OCI-LY7 (cell line): ENCODE data around the gene BRD9. TPM values are rescaled to one million over a fixed set of nuclear protein-coding genes. Genes with fewer than 3 reads are reported as not detected.
"Not testable (repeated sequence)": the region's sequence is repeated elsewhere in the genome, so short reads cannot be mapped to it uniquely, and the experiment has no call there.

Source experiments
- BruUV-seq: library from RNA; stranded (reverse); fragments of 400-500 nt; replicated peaks from 2 replicates; lab custom pipeline; 2021; lab: Mats Ljungman, UMichigan
- CTCF ChIA-PET: fragments of 300-600 bp; sonication (Branson Sonifier 250); formaldehyde crosslinking; loops from one replicate; lab custom pipeline; 2022; ENCODE audit warnings: antibody characterized with exemption; ENCODE audit not compliant: unreplicated experiment; lab: Charles Lee
- POLR2A ChIA-PET: fragments of 300-600 bp; sonication (Branson Sonifier 250); formaldehyde crosslinking; loops from one replicate; lab custom pipeline; 2022; ENCODE audit warnings: antibody characterized with exemption; lab: Charles Lee
- DNase-seq: peaks from one replicate; pipeline ENCODE4 v3.0.0-alpha.2; 2015; ENCODE audit warnings: low spot score
- H2AFZ ChIP-seq: fragments of 200-600 bp; sonication (generic), shearing (Covaris generic); 2 replicates; pipeline ENCODE4 v1.6.1; 2014; ENCODE audit warnings: mild to moderate bottlenecking, antibody characterized with exemption, low read length, moderate library complexity
- H3K27ac ChIP-seq: fragments of 200-600 bp; sonication (generic); 2 replicates; pipeline ENCODE4 v1.5.1; 2014; ENCODE audit warnings: mixed run types, low read depth, mild to moderate bottlenecking, moderate library complexity, low read length, inconsistent platforms; ENCODE audit not compliant: poor library complexity, severe bottlenecking
- H3K36me3 ChIP-seq: fragments of 200-600 bp; sonication (generic); 2 replicates; pipeline ENCODE4 v1.6.1; 2014; ENCODE audit warnings: mild to moderate bottlenecking, antibody characterized with exemption, low read length, moderate library complexity, mixed read lengths; ENCODE audit not compliant: insufficient read depth
- H3K4me1 ChIP-seq: fragments of 200-600 bp; sonication (generic); 2 replicates; pipeline ENCODE4 v1.5.1; 2014; ENCODE audit warnings: mild to moderate bottlenecking, low read length; ENCODE audit not compliant: insufficient read depth, poor library complexity, severe bottlenecking
- H3K4me2 ChIP-seq: fragments of 200-600 bp; sonication (generic); 2 replicates; pipeline ENCODE4 v1.6.1; 2014; ENCODE audit warnings: mild to moderate bottlenecking, low read length
- H3K4me3 ChIP-seq: fragments of 200-600 bp; sonication (generic); 2 replicates; pipeline ENCODE4 v1.5.1; 2014; ENCODE audit warnings: mild to moderate bottlenecking, low read depth, low read length; ENCODE audit not compliant: poor library complexity, severe bottlenecking
- H3K79me2 ChIP-seq: fragments of 200-600 bp; sonication (generic); 2 replicates; pipeline ENCODE4 v1.6.1; 2016; ENCODE audit warnings: low read depth, mild to moderate bottlenecking, low read length, moderate library complexity, mixed read lengths; ENCODE audit not compliant: insufficient read depth
- H3K9me2 ChIP-seq: fragments of 200-600 bp; sonication (generic); 2 replicates; pipeline ENCODE4 v1.6.1; 2016; ENCODE audit warnings: mild to moderate bottlenecking, low read length, mixed read lengths; ENCODE audit not compliant: insufficient read depth
- H3K9me3 ChIP-seq: fragments of 200-600 bp; sonication (generic); 2 replicates; pipeline ENCODE4 v1.6.1; 2014; ENCODE audit warnings: mild to moderate bottlenecking, mixed run types, low read length, mixed read lengths
- H4K20me1 ChIP-seq: fragments of 200-600 bp; sonication (generic); 2 replicates; pipeline ENCODE4 v1.6.1; 2014; ENCODE audit warnings: mild to moderate bottlenecking, antibody characterized with exemption, low read length, moderate library complexity, mixed read lengths; ENCODE audit not compliant: insufficient read depth
- CTCF ChIP-seq: fragments of 200-600 bp; sonication (generic); conservative IDR thresholded peaks from 2 replicates; pipeline ENCODE4 v1.5.1; 2014; ENCODE audit warnings: mild to moderate bottlenecking, antibody characterized with exemption, low read length, moderate library complexity, mixed read lengths
- EZH2phosphoT487 ChIP-seq: fragments of 200-600 bp; sonication (generic); IDR thresholded peaks from 2 replicates; pipeline ENCODE4 v1.6.1; 2018; ENCODE audit warnings: low read depth, borderline replicate concordance, mild to moderate bottlenecking, mixed run types, antibody characterized with exemption, low read length, moderate library complexity, mixed read lengths
- intact Hi-C: fragments of 100-400 bp; cut with micrococcal nuclease; formaldehyde crosslinking; loops from one replicate; pipeline ENCODE4 v1.10.0; 2022; ENCODE audit not compliant: unreplicated experiment
- total RNA-seq, 2 experiments: library from RNA; depleted of rRNA in 1 of 2; stranded (reverse); fragments of >200 nt in 1 of 2; shearing (Covaris generic) in 1 of 2; gene quantifications; 2 replicates each; pipeline ENCODE4 v1.2.3, GENCODE V29; 2014 to 2022

The BRD9 gene
- total RNA-seq, 2 experiments from 2014 or later = 46.7 to 78.7 TPM

- H3K4me2 ChIP-seq = no peak overlapping the region
- ChIA-PET CTCF (no interaction called here), POLR2A (no interaction called here)
- no peaks in the 10 kb centered on the region for H4K20me1 ChIP-seq
- no peak for DNase-seq
- BruUV-seq = no TSS peak
- H3K4me3 ChIP-seq = no peak overlapping the region
- TF ChIP-seq CTCF = no peak
- no peak for TF ChIP-seq EZH2phosphoT487
- H3K27ac ChIP-seq = no peak overlapping the region
- H3K4me1 ChIP-seq = no peaks in the 10 kb centered on the region
- H3K9me2 ChIP-seq = no peaks in the 10 kb centered on the region
- peaks cover 52% of the 10 kb centered on the region for H3K36me3 ChIP-seq
- H3K79me2 ChIP-seq = no peaks in the 10 kb centered on the region
- no peaks in the 10 kb centered on the region for H3K9me3 ChIP-seq
- intact Hi-C loops = loop anchor here (10.0 kb wide), 1 partner anchor 214 kb away; no protein-coding TSS in a partner anchor
- H2AFZ ChIP-seq = no peak overlapping the region
Observed at GRCh38 chr5:920321-920720, 27.7 kb upstream of the BRD9 start.

- Histone ChIP-seq H3K4me3 (no peak overlapping the region), H3K9me2 (no peaks in the 10 kb centered on the region), H3K79me2 (no peaks in the 10 kb centered on the region), H3K9me3 (no peaks in the 10 kb centered on the region), H3K27ac (no peak overlapping the region), H4K20me1 (no peaks in the 10 kb centered on the region), H2AFZ (no peak overlapping the region), H3K4me2 (no peak overlapping the region), H3K4me1 (no peaks in the 10 kb centered on the region), H3K36me3 (peaks cover 59% of the 10 kb centered on the region)
- no peak for DNase-seq
- ChIA-PET POLR2A (no interaction called here), CTCF (no interaction called here)
- BruUV-seq = no TSS peak
- TF ChIP-seq CTCF = no peak
- TF ChIP-seq EZH2phosphoT487 = no peak
- intact Hi-C loops = no loop called here
Observed at GRCh38 chr5:919356-920000, 26.9 kb upstream of the BRD9 start.

- CTCF ChIA-PET = interaction anchor here (1.1 kb wide), 1 partner anchor 249 kb away, joined by 4 read pairs; no protein-coding TSS in a partner anchor
- H4K20me1 ChIP-seq, H3K9me2 ChIP-seq, intact Hi-C loops, H3K4me2 ChIP-seq, H3K4me3 ChIP-seq, H3K4me1 ChIP-seq, H3K79me2 ChIP-seq, DNase-seq, BruUV-seq, H3K27ac ChIP-seq, H2AFZ ChIP-seq, H3K9me3 ChIP-seq, POLR2A ChIA-PET: not testable (repeated sequence)
- H3K36me3 ChIP-seq = peaks cover 67% of the 10 kb centered on the region
Observed at GRCh38 chr5:918717-919116, 26.1 kb upstream of the BRD9 start.
